Measurements from ENCODE around the gene SFSWAP.
"Not testable (repeated sequence)": the region's sequence is repeated elsewhere in the genome, so short reads cannot be mapped to it uniquely, and the experiment has no call there.

Gene SFSWAP

GRCh38 chr12:131805421-131805820 lies 94.5 kb downstream of the SFSWAP start:
- no peak for DNase-seq (ENCODE audit: low read depth in 2 of 2, low spot score in 1 of 2)

- DNase-seq (ENCODE audit: low read depth in 2 of 2, low spot score in 1 of 2) = no peak
Measured at GRCh38 chr12:131806674-131807073, 95.8 kb downstream of the SFSWAP start.

- DNase-seq (ENCODE audit: low read depth in 2 of 2, low spot score in 1 of 2) = no peak
Measured at GRCh38 chr12:131808744-131809371, 98.0 kb downstream of the SFSWAP start.

GRCh38 chr12:131809476-131810254 lies 98.8 kb downstream of the SFSWAP start:
- DNase-seq (ENCODE audit: low read depth in 2 of 2, low spot score in 1 of 2) = not testable (repeated sequence)

GRCh38 chr12:131810726-131811125 lies 99.8 kb downstream of the SFSWAP start:
- no peak for DNase-seq (ENCODE audit: low read depth in 2 of 2, low spot score in 1 of 2)

GRCh38 chr12:131815131-131815530 lies 104.2 kb downstream of the SFSWAP start:
- no peak for DNase-seq (ENCODE audit: low read depth in 2 of 2, low spot score in 1 of 2)

GRCh38 chr12:131816495-131816894 lies 105.6 kb downstream of the SFSWAP start:
- no peak for DNase-seq (ENCODE audit: low read depth in 2 of 2, low spot score in 1 of 2)

- DNase-seq (ENCODE audit: low read depth in 2 of 2, low spot score in 1 of 2) = no peak
Measured at GRCh38 chr12:131817241-131817640, 106.4 kb downstream of the SFSWAP start.

GRCh38 chr12:131818821-131819585 lies 108.1 kb downstream of the SFSWAP start:
- DNase-seq (ENCODE audit: low read depth in 2 of 2, low spot score in 1 of 2) = no peak

GRCh38 chr12:131824450-131824849 lies 113.6 kb downstream of the SFSWAP start:
- no peak for DNase-seq (ENCODE audit: low read depth in 2 of 2, low spot score in 1 of 2)

- DNase-seq (ENCODE audit: low read depth in 2 of 2, low spot score in 1 of 2) = no peak
Measured at GRCh38 chr12:131825146-131825892, 114.4 kb downstream of the SFSWAP start.

GRCh38 chr12:131826097-131826928 lies 115.4 kb downstream of the SFSWAP start:
- DNase-seq (ENCODE audit: low read depth in 2 of 2, low spot score in 1 of 2) = no peak

GRCh38 chr12:131827961-131828534 lies 117.2 kb downstream of the SFSWAP start, which contains the start of gene MMP17:
MMP17 (plus strand) TSS chr12:131828393; CDS start chr12:131828495, 102 bp downstream.
- no peak for DNase-seq (ENCODE audit: low read depth in 2 of 2, low spot score in 1 of 2)

GRCh38 chr12:131828671-131829355 lies 117.9 kb downstream of the SFSWAP start:
- no peak for DNase-seq (ENCODE audit: low read depth in 2 of 2, low spot score in 1 of 2)

GRCh38 chr12:131829356-131829747 lies 118.5 kb downstream of the SFSWAP start:
- no peak for DNase-seq (ENCODE audit: low read depth in 2 of 2, low spot score in 1 of 2)

- DNase-seq (ENCODE audit: low read depth in 2 of 2, low spot score in 1 of 2) = no peak
Measured at GRCh38 chr12:131829791-131830334, 119.0 kb downstream of the SFSWAP start.

- no peak for DNase-seq (ENCODE audit: low read depth in 2 of 2, low spot score in 1 of 2)
Measured at GRCh38 chr12:131830335-131830913, 119.5 kb downstream of the SFSWAP start.

- no peak for DNase-seq (ENCODE audit: low read depth in 2 of 2, low spot score in 1 of 2)
Measured at GRCh38 chr12:131830914-131831571, 120.2 kb downstream of the SFSWAP start.
